LNCaP clone FGC (cell line): ENCODE results near the gene NALCN.

Source experiments
- DNase-seq: peaks from one replicate; pipeline ENCODE4 v3.0.0-alpha.2; 2011; ENCODE audit warnings: low read depth
- H3K4me3 ChIP-seq: 2 replicates; pipeline ENCODE4 v1.5.1; 2011; ENCODE audit warnings: mild to moderate bottlenecking, low read depth, low read length, control low read depth
- TF ChIP-seq, protein P1 (sequence below): IDR thresholded peaks from 2 replicates; pipeline ENCODE4 v1.5.1; 2012; ENCODE audit warnings: mild to moderate bottlenecking; ENCODE audit not compliant: control insufficient read depth, insufficient read depth; ENCODE audit errors: extremely low read depth

NALCN gene

DNA sequence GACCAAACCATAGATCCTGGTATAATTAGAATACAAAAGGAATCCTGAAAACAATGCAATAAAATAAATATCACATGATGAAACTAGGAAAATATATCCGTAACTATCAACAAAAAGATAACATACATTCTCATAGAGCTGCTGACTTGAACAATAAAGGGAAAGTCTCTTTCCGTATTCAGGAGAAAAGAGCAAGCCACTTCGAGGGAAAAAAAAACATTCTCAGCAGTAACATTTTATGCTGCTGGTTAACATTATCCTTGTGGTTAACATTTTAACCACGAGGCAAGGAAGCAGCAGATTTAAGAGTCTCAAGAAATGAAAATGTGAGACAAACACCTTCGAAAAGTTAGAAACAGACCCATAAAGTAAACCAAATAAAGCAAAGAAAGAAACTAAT is 25.8 kb downstream of the NALCN start:
- no peak overlapping the region for H3K4me3 ChIP-seq
- TF ChIP-seq, protein P1, sequence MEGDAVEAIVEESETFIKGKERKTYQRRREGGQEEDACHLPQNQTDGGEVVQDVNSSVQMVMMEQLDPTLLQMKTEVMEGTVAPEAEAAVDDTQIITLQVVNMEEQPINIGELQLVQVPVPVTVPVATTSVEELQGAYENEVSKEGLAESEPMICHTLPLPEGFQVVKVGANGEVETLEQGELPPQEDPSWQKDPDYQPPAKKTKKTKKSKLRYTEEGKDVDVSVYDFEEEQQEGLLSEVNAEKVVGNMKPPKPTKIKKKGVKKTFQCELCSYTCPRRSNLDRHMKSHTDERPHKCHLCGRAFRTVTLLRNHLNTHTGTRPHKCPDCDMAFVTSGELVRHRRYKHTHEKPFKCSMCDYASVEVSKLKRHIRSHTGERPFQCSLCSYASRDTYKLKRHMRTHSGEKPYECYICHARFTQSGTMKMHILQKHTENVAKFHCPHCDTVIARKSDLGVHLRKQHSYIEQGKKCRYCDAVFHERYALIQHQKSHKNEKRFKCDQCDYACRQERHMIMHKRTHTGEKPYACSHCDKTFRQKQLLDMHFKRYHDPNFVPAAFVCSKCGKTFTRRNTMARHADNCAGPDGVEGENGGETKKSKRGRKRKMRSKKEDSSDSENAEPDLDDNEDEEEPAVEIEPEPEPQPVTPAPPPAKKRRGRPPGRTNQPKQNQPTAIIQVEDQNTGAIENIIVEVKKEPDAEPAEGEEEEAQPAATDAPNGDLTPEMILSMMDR, result no peak
- DNase-seq, result no peak

DNA sequence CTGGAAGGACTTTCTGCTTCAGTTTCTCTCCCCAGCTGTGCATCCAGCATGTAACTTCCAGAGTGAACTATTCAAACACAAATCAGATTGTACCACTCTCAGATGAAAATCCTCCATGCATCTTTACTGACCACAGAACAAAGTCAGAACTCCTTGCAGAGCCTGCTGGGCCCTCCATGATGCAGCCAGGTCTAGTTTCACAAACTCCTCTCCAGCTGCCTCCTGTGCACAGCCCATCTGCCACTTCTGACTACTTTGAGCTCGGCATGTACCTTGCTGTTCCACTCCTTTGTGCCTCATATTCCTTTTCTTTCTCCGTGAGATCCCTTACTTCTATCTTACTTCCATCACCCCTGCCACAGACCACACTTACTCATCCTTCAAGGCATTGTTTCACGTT is 31.4 kb downstream of the NALCN start:
- TF ChIP-seq, protein P1, result no peak
- no peak for DNase-seq
- H3K4me3 ChIP-seq, result no peak overlapping the region

GRCh38 chr13:101383595-101383994 is 32.7 kb downstream of the NALCN start:
- TF ChIP-seq, protein P1, result no peak
- H3K4me3 ChIP-seq, result no peak overlapping the region
- no peak for DNase-seq

DNA sequence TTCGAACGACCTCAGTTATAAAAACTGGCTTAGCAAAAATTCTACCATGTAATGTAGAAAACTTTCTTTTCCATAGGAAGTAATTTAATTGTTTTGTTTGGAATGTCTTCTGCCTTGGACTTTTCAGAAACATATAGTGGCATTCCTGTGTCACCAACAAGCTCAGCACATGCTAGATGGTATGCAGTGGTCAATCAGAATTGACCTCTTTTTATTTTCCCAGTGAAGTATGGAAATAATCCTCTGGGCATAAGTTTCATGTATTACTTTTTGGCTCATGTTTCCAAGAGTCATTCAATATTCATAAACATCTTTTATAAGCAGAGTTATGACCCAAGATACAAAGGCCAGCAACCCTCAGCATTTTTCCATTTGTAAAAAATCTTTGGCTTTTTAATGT is 33.6 kb downstream of the NALCN start:
- no peak for DNase-seq
- TF ChIP-seq, protein P1, result no peak
- no peak overlapping the region for H3K4me3 ChIP-seq

DNA sequence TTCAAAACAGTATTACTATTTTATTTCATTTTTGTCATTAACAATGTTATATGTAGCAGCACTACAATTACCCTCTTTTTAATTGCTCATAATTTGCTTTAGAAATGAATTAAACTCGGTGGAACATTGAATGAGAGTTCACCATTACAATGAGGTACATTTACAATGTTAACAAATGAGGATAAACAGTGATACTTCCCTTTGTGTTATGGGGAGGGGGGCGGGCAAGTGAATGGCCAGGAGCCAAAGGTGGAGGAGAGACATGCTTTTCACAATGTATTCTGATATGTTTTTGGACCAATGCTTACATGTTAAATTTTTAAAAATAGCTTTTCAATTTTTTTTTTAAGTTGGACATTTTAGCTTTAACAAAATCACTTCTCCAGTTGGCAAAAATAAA is 34.2 kb downstream of the NALCN start:
- DNase-seq, result no peak
- TF ChIP-seq, protein P1, result no peak
- H3K4me3 ChIP-seq, result no peak overlapping the region

DNA sequence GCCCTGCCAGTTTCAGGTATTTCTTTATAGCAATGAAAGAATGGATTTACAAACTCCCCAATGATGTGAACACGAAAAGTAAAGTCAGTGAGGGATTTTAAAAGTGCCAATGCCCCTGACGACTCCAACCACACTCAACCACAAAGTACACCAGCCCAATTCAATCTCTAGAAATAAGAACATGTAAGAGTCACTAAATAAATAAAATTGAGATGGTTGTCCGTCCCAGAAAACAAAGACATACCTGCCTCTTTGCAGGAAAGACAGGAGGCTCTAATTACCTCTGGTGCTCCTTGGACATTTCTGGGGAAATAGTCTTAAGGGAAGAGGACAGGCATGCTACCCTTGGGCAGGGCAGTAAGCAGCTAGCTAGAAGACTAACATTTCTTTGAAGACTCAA is 55.8 kb downstream of the NALCN start:
- H3K4me3 ChIP-seq, result no peak overlapping the region
- DNase-seq, result no peak
- TF ChIP-seq, protein P1, result no peak

- TF ChIP-seq, protein P1, result no peak
- no peak for DNase-seq
- H3K4me3 ChIP-seq, result no peak overlapping the region
Observed at GRCh38 chr13:101354895-101355294, 61.4 kb downstream of the NALCN start.
